MCF 10A (cell line): ENCODE data around the gene VAC14. TPM values are rescaled to one million over a fixed set of nuclear protein-coding genes. Genes with fewer than 3 reads are reported as not detected.

Source experiments
- BruUV-seq: library from RNA; stranded (reverse); fragments of 400-500 nt; replicated peaks from 2 replicates; lab custom pipeline; 2021; lab: Mats Ljungman, UMichigan
- CTCF ChIA-PET: fragments of 300-600 bp; sonication (Branson Sonifier 250); formaldehyde crosslinking; extraction: SDS; loops from one replicate; lab custom pipeline; 2021; ENCODE audit warnings: antibody characterized with exemption, inconsistent platforms; lab: Yijun Ruan, JAX
- POLR2A ChIA-PET: fragments of 300-600, 350-650 bp; sonication (Branson Sonifier 250); formaldehyde crosslinking; extraction: SDS; loops from one replicate; lab custom pipeline; 2020; ENCODE audit warnings: antibody characterized with exemption, inconsistent platforms; lab: Yijun Ruan, JAX
- DNase-seq: peaks from one replicate; pipeline ENCODE4 v3.0.0-alpha.2; 2018; ENCODE audit not compliant: unreplicated experiment
- H3K27ac Mint-ChIP-seq: one replicate; pipeline ENCODE4 v1.8.0; 2022; ENCODE audit warnings: mild to moderate bottlenecking, low read depth, mixed read lengths; ENCODE audit not compliant: unreplicated experiment
- H3K27me3 Mint-ChIP-seq: one replicate; pipeline ENCODE4 v1.8.0; 2022; ENCODE audit warnings: mixed read lengths; ENCODE audit not compliant: insufficient read depth, unreplicated experiment
- H3K36me3 Mint-ChIP-seq: one replicate; pipeline ENCODE4 v1.8.0; 2022; ENCODE audit warnings: mild to moderate bottlenecking, moderate library complexity, mixed read lengths; ENCODE audit not compliant: insufficient read depth, unreplicated experiment
- H3K4me1 Mint-ChIP-seq: one replicate; pipeline ENCODE4 v1.8.0; 2022; ENCODE audit warnings: mixed read lengths; ENCODE audit not compliant: insufficient read depth, unreplicated experiment
- H3K4me3 Mint-ChIP-seq: one replicate; pipeline ENCODE4 v1.8.0; 2022; ENCODE audit warnings: mild to moderate bottlenecking, moderate library complexity, mixed read lengths; ENCODE audit not compliant: unreplicated experiment
- H3K9me3 Mint-ChIP-seq: one replicate; pipeline ENCODE4 v1.8.0; 2022; ENCODE audit warnings: mixed read lengths; ENCODE audit not compliant: unreplicated experiment
- CTCF ChIP-seq: fragments of 200-600 bp; IDR thresholded peaks from one replicate; pipeline ENCODE4 v1.8.0; 2022; ENCODE audit warnings: antibody characterized with exemption, mild to moderate bottlenecking; ENCODE audit not compliant: unreplicated experiment
- intact Hi-C: fragments of 100-400 bp; cut with micrococcal nuclease; formaldehyde crosslinking; loops from 2 replicates; pipeline ENCODE4 v1.14.1; 2022
- total RNA-seq: library from RNA; stranded (reverse); gene quantifications from 2 replicates; pipeline ENCODE4 v1.2.3, GENCODE V29; 2022

Gene VAC14
- total RNA-seq, 1 experiment from 2014 or later = 25.5 TPM

GRCh38 chr16:70796301-70796700 lies 4.7 kb downstream of the VAC14 start:
- CTCF ChIA-PET = no interaction called here
- intact Hi-C loops = no loop called here
- Mint-ChIP-seq H3K9me3 (no peaks in the 10 kb centered on the region), H3K36me3 (peaks cover 6% of the 10 kb centered on the region), H3K4me3 (no peak overlapping the region), H3K4me1 (peaks cover 12% of the 10 kb centered on the region), H3K27me3 (no peaks in the 10 kb centered on the region), H3K27ac (no peak overlapping the region)
- POLR2A ChIA-PET = no interaction called here
- no peak for TF ChIP-seq CTCF
- no TSS peak for BruUV-seq
- no peak for DNase-seq

GRCh38 chr16:70795296-70795912 lies 5.6 kb downstream of the VAC14 start:
- no TSS peak for BruUV-seq
- no peak overlapping the region for H3K4me3 Mint-ChIP-seq
- POLR2A ChIA-PET = no interaction called here
- DNase-seq = no peak
- CTCF ChIA-PET = interaction anchor here (1.2 kb wide), 1 partner anchor 11 kb away, joined by 3 read pairs; no protein-coding TSS in a partner anchor
- TF ChIP-seq CTCF = no peak
- peaks cover 11% of the 10 kb centered on the region for H3K4me1 Mint-ChIP-seq
- intact Hi-C loops = no loop called here
- H3K27ac Mint-ChIP-seq = no peak overlapping the region
- peaks cover 11% of the 10 kb centered on the region for H3K36me3 Mint-ChIP-seq
- H3K27me3 Mint-ChIP-seq = no peaks in the 10 kb centered on the region
- no peaks in the 10 kb centered on the region for H3K9me3 Mint-ChIP-seq

- no peaks in the 10 kb centered on the region for H3K9me3 Mint-ChIP-seq
- peaks cover 16% of the 10 kb centered on the region for H3K36me3 Mint-ChIP-seq
- ChIA-PET POLR2A (no interaction called here), CTCF (no interaction called here)
- no peak for DNase-seq
- intact Hi-C loops = no loop called here
- TF ChIP-seq CTCF = no peak
- H3K27me3 Mint-ChIP-seq = no peaks in the 10 kb centered on the region
- no TSS peak for BruUV-seq
- no peak overlapping the region for H3K27ac Mint-ChIP-seq
- H3K4me1 Mint-ChIP-seq = peaks cover 1% of the 10 kb centered on the region
- no peak overlapping the region for H3K4me3 Mint-ChIP-seq
Observed at GRCh38 chr16:70793851-70794502, 7.0 kb downstream of the VAC14 start.

GRCh38 chr16:70790815-70791214 lies 10.1 kb downstream of the VAC14 start:
- DNase-seq = no peak
- intact Hi-C loops = no loop called here
- H3K9me3 Mint-ChIP-seq = no peaks in the 10 kb centered on the region
- H3K36me3 Mint-ChIP-seq = peaks cover 10% of the 10 kb centered on the region
- no peak overlapping the region for H3K27ac Mint-ChIP-seq
- CTCF ChIA-PET = no interaction called here
- H3K27me3 Mint-ChIP-seq = no peaks in the 10 kb centered on the region
- no peaks in the 10 kb centered on the region for H3K4me1 Mint-ChIP-seq
- no peak for TF ChIP-seq CTCF
- no peak overlapping the region for H3K4me3 Mint-ChIP-seq
- BruUV-seq = no TSS peak
- POLR2A ChIA-PET = no interaction called here
